Ishikawa (cell line): ENCODE results near the gene SHFL.

Source experiments
- CEBPB ChIP-seq: IDR thresholded peaks from 2 replicates; pipeline ENCODE4 v1.6.1; 2012
- CREB1 ChIP-seq: IDR thresholded peaks from 2 replicates; pipeline ENCODE4 v1.6.1; 2012; ENCODE audit warnings: low read depth
- EGR1 ChIP-seq: IDR thresholded peaks from 2 replicates; pipeline ENCODE4 v1.6.1; 2012
- EP300 ChIP-seq: IDR thresholded peaks from 2 replicates; pipeline ENCODE4 v1.6.1; 2012; ENCODE audit warnings: borderline replicate concordance
- FOXM1 ChIP-seq: IDR thresholded peaks from 2 replicates; pipeline ENCODE4 v1.6.1; 2012; ENCODE audit warnings: low read depth, borderline replicate concordance
- MAX ChIP-seq: IDR thresholded peaks from 2 replicates; pipeline ENCODE4 v1.6.1; 2012
- NFIC ChIP-seq: IDR thresholded peaks from 2 replicates; pipeline ENCODE4 v1.6.1; 2012
- RAD21 ChIP-seq: IDR thresholded peaks from 2 replicates; pipeline ENCODE4 v1.6.1; 2012; ENCODE audit warnings: low read depth
- REST ChIP-seq: IDR thresholded peaks from 2 replicates; pipeline ENCODE4 v1.6.1; 2012; ENCODE audit warnings: low read depth, mild to moderate bottlenecking
- TAF1 ChIP-seq: IDR thresholded peaks from 2 replicates; pipeline ENCODE4 v1.6.1; 2012; ENCODE audit warnings: low read depth, mild to moderate bottlenecking
- TCF12 ChIP-seq: IDR thresholded peaks from 2 replicates; pipeline ENCODE4 v1.6.1; 2012; ENCODE audit warnings: low read depth
- TEAD4 ChIP-seq: IDR thresholded peaks from 2 replicates; pipeline ENCODE4 v1.6.1; 2012
- USF1 ChIP-seq: IDR thresholded peaks from 2 replicates; pipeline ENCODE4 v1.6.1; 2012
- YY1 ChIP-seq: IDR thresholded peaks from 2 replicates; pipeline ENCODE4 v1.6.1; 2012; ENCODE audit warnings: low read depth
- ZBTB7A ChIP-seq: IDR thresholded peaks from 2 replicates; pipeline ENCODE4 v1.6.1; 2012; ENCODE audit warnings: low read depth

The SHFL gene

GRCh38 chr19:10133596-10133995 lies 47.5 kb downstream of the SHFL start:
- TF ChIP-seq FOXM1: no peak
- TF ChIP-seq NFIC: no peak
- no peak for TF ChIP-seq TEAD4
- TF ChIP-seq MAX: no peak
- TF ChIP-seq ZBTB7A: no peak
- no peak for TF ChIP-seq REST
- no peak for TF ChIP-seq USF1
- no peak for TF ChIP-seq EGR1
- TF ChIP-seq CREB1: no peak
- TF ChIP-seq RAD21: no peak
- TF ChIP-seq TAF1: no peak
- no peak for TF ChIP-seq TCF12
- no peak for TF ChIP-seq YY1
- no peak for TF ChIP-seq EP300

GRCh38 chr19:10134040-10134439 lies 47.9 kb downstream of the SHFL start:
- TF ChIP-seq USF1: no peak
- no peak for TF ChIP-seq CREB1
- TF ChIP-seq NFIC: no peak
- TF ChIP-seq FOXM1: no peak
- TF ChIP-seq REST: no peak
- no peak for TF ChIP-seq TEAD4
- no peak for TF ChIP-seq RAD21
- no peak for TF ChIP-seq EGR1
- TF ChIP-seq EP300: no peak
- no peak for TF ChIP-seq MAX

- no peak for TF ChIP-seq CEBPB
- TF ChIP-seq TCF12: no peak
- TF ChIP-seq CREB1: no peak
- TF ChIP-seq ZBTB7A: no peak
- TF ChIP-seq YY1: no peak
- no peak for TF ChIP-seq FOXM1
- no peak for TF ChIP-seq EP300
- TF ChIP-seq TAF1: no peak
- TF ChIP-seq TEAD4: no peak
- TF ChIP-seq REST: no peak
- TF ChIP-seq MAX: no peak
- TF ChIP-seq EGR1: no peak
- no peak for TF ChIP-seq NFIC
- no peak for TF ChIP-seq USF1
Measured at GRCh38 chr19:10135551-10136334, 49.6 kb downstream of the SHFL start.
